Neutrophil (primary cell): ENCODE measurements around the gene PRDM2.
A peak's percentile ranks its signal among the peaks of the same experiment; 100 is the strongest.

Experiments
- H3K27ac ChIP-seq: fragments of 200-600 bp; sonication (generic); 2 replicates; pipeline ENCODE4 v1.5.1; 2016; ENCODE audit warnings: mild to moderate bottlenecking, moderate library complexity
- H3K27me3 ChIP-seq: fragments of 200-600 bp; sonication (generic); 2 replicates; pipeline ENCODE4 v1.6.0; 2016; ENCODE audit warnings: mild to moderate bottlenecking
- H3K36me3 ChIP-seq: fragments of 200-600 bp; sonication (generic); 2 replicates; pipeline ENCODE4 v1.5.1; 2017
- H3K4me1 ChIP-seq, 2 experiments: fragments of 200-600 bp in 1 of 2; sonication (generic) in 1 of 2; 1 replicate in 1 of 2; 2 replicates in 1 of 2; pipeline versions ENCODE4 v1.5.1 to v1.6.1; 2013 to 2016; ENCODE audit warnings: low read depth in 1 of 2, low read length in 1 of 2, mild to moderate bottlenecking in 1 of 2, moderate library complexity in 1 of 2; ENCODE audit not compliant: control insufficient read depth in 1 of 2, insufficient read depth in 1 of 2
- H3K4me3 ChIP-seq, 2 experiments: fragments of 200-600 bp in 1 of 2; sonication (generic) in 1 of 2; 1 replicate in 1 of 2; 2 replicates in 1 of 2; pipeline ENCODE4 v1.5.1; 2013 to 2016; ENCODE audit warnings: low read depth in 1 of 2, low read length in 1 of 2, mild to moderate bottlenecking in 1 of 2, moderate library complexity in 1 of 2
- H3K9me3 ChIP-seq: fragments of 200-600 bp; sonication (generic); 2 replicates; pipeline ENCODE4 v1.5.1; 2016
- TF ChIP-seq, protein P1 (sequence below): fragments of 200-600 bp; sonication (generic); IDR thresholded peaks from 2 replicates; pipeline ENCODE4 v1.5.1; 2016; ENCODE audit warnings: antibody characterized with exemption

Gene PRDM2

GRCh38 chr1:13737398-13737797 is 37.4 kb downstream of the PRDM2 start:
- H3K4me1 ChIP-seq = peaks cover 26 to 28% of the 10 kb centered on the region in 2 experiments
- peaks cover 6% of the 10 kb centered on the region for H3K36me3 ChIP-seq
- TF ChIP-seq, protein P1, sequence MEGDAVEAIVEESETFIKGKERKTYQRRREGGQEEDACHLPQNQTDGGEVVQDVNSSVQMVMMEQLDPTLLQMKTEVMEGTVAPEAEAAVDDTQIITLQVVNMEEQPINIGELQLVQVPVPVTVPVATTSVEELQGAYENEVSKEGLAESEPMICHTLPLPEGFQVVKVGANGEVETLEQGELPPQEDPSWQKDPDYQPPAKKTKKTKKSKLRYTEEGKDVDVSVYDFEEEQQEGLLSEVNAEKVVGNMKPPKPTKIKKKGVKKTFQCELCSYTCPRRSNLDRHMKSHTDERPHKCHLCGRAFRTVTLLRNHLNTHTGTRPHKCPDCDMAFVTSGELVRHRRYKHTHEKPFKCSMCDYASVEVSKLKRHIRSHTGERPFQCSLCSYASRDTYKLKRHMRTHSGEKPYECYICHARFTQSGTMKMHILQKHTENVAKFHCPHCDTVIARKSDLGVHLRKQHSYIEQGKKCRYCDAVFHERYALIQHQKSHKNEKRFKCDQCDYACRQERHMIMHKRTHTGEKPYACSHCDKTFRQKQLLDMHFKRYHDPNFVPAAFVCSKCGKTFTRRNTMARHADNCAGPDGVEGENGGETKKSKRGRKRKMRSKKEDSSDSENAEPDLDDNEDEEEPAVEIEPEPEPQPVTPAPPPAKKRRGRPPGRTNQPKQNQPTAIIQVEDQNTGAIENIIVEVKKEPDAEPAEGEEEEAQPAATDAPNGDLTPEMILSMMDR = no peak
- H3K27me3 ChIP-seq = no peaks in the 10 kb centered on the region
- H3K27ac ChIP-seq = no peak overlapping the region
- no peak overlapping the region for H3K4me3 ChIP-seq
- H3K9me3 ChIP-seq = no peaks in the 10 kb centered on the region

DNA sequence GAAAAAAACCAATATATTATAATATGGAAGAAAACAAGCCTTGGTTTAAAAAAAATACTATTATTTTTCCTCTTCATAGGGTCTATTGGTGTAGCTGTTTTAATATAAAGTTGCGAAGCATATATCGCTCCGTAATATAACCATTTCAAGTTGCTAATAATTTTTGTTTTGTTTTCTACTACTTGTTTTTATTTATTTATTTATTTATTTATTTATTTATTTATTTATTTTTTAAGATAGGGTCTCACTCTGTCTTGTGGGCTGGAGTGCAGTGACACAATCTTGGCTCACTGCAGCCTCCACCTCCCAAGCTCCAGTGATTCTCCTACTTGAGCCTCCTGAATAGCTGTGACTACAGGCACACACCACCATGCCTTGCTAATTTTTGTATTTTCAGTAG is 46.4 kb downstream of the PRDM2 start:
- Histone ChIP-seq H3K4me3 (no peak overlapping the region), H3K9me3 (no peaks in the 10 kb centered on the region), H3K27me3 (no peaks in the 10 kb centered on the region), H3K27ac (no peak overlapping the region), H3K4me1 (peaks cover 34 to 39% of the 10 kb centered on the region in 2 experiments), H3K36me3 (peaks cover 12% of the 10 kb centered on the region)
- TF ChIP-seq, protein P1 = no peak

- Histone ChIP-seq H3K36me3 (no peaks in the 10 kb centered on the region), H3K27ac (peak overlapping the region; percentile 95), H3K4me1 (peaks cover 46 to 52% of the 10 kb centered on the region in 2 experiments), H3K4me3 (peak overlapping the region; percentile 76 to 84), H3K9me3 (no peaks in the 10 kb centered on the region), H3K27me3 (no peaks in the 10 kb centered on the region)
- TF ChIP-seq, protein P1 = peak; percentile 19
These were observed 48.9 kb downstream of the PRDM2 start for GRCh38 chr1:13748610-13749505.

- Histone ChIP-seq H3K27me3 (no peaks in the 10 kb centered on the region), H3K36me3 (peaks cover 3% of the 10 kb centered on the region), H3K27ac (peak overlapping the region; percentile 95), H3K9me3 (no peaks in the 10 kb centered on the region), H3K4me3 (peak overlapping the region; percentile 65 to 84), H3K4me1 (peaks cover 52 to 53% of the 10 kb centered on the region in 2 experiments)
- TF ChIP-seq, protein P1 = no peak
These were observed 49.8 kb downstream of the PRDM2 start for GRCh38 chr1:13749543-13750341.

DNA sequence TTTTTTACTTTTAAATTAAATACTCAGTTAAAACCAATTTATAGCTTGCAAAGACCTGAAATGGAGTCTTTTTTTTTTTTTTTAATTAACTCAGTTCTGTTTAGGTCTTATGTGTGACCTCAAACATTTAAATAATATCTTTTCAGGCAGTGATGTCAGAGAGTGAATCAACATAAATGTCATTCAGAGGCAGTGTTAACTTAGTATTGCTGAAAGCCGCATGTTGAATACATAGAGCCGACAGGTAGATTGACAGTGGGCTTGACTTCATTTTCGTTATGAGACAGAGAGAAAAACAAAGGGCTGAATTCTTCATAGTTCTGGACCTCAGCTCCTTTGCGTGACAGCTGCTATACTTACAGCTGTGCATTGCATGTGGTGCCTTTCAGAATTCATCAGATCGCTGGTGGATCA is 51.5 kb downstream of the PRDM2 start:
- H3K36me3 ChIP-seq = peaks cover 5% of the 10 kb centered on the region
- TF ChIP-seq, protein P1 = no peak
- H3K27me3 ChIP-seq = no peaks in the 10 kb centered on the region
- H3K4me1 ChIP-seq = peaks cover 53 to 60% of the 10 kb centered on the region in 2 experiments
- H3K9me3 ChIP-seq = no peaks in the 10 kb centered on the region
- no peak overlapping the region for H3K4me3 ChIP-seq
- H3K27ac ChIP-seq = no peak overlapping the region
